RPMI8226 (cell line): ENCODE measurements around the gene PTPRE.

Experiments
- DNase-seq: peaks from one replicate; pipeline ENCODE4 v3.0.0-alpha.2; 2015

Gene PTPRE

GRCh38 chr10:128029290-128029651 is 122.4 kb downstream of the PTPRE start:
- no peak for DNase-seq

GRCh38 chr10:128029731-128030369 is 122.9 kb downstream of the PTPRE start:
- no peak for DNase-seq

GRCh38 chr10:128030498-128031072 is 123.7 kb downstream of the PTPRE start:
- no peak for DNase-seq

- DNase-seq, result no peak
Observed at GRCh38 chr10:128031216-128031615, 124.3 kb downstream of the PTPRE start.

GRCh38 chr10:128032466-128032865 is 125.6 kb downstream of the PTPRE start:
- no peak for DNase-seq

GRCh38 chr10:128035557-128035973 is 128.7 kb downstream of the PTPRE start:
- DNase-seq, result peak; percentile 8

GRCh38 chr10:128036011-128036615 is 129.2 kb downstream of the PTPRE start:
- DNase-seq, result no peak

- DNase-seq, result no peak
Observed at GRCh38 chr10:128036746-128037543, 130.0 kb downstream of the PTPRE start.

GRCh38 chr10:128040096-128040495 is 133.2 kb downstream of the PTPRE start:
- no peak for DNase-seq

GRCh38 chr10:128040681-128041080 is 133.8 kb downstream of the PTPRE start:
- no peak for DNase-seq

GRCh38 chr10:128042131-128042610 is 135.3 kb downstream of the PTPRE start:
- no peak for DNase-seq

- DNase-seq, result no peak
Observed at GRCh38 chr10:128043259-128044045, 136.5 kb downstream of the PTPRE start.

- DNase-seq, result no peak
Observed at GRCh38 chr10:128044186-128044585, 137.3 kb downstream of the PTPRE start.

GRCh38 chr10:128044961-128045832 is 138.3 kb downstream of the PTPRE start:
- peak; percentile 3 for DNase-seq

- no peak for DNase-seq
Observed at GRCh38 chr10:128045833-128046120, 138.9 kb downstream of the PTPRE start.

- DNase-seq, result no peak
Observed at GRCh38 chr10:128046156-128046952, 139.5 kb downstream of the PTPRE start.

- DNase-seq, result no peak
Observed at GRCh38 chr10:128046953-128047290, 140.0 kb downstream of the PTPRE start.

- peak; percentile 70 for DNase-seq
Observed at GRCh38 chr10:128047351-128047750, 140.4 kb downstream of the PTPRE start.

GRCh38 chr10:128047991-128048818 is 141.3 kb downstream of the PTPRE start:
- DNase-seq, result no peak

GRCh38 chr10:128048819-128049210 is 141.9 kb downstream of the PTPRE start:
- DNase-seq, result no peak
